Measurements from ENCODE around the gene PA2G4. TPM values are rescaled to one million over a fixed set of nuclear protein-coding genes. Genes with fewer than 3 reads are reported as not detected.

Gene PA2G4
- total and polyA plus RNA-seq, 2 of the 4 experiments (the other 2 are of a cell fraction): 158 to 198 TPM

- no peak for TF ChIP-seq ELK1 (IDR thresholded peaks at IDR 0.05; ENCODE audit: borderline replicate concordance, low read depth, low read length)
- no peak for TF ChIP-seq MAZ (IDR thresholded peaks at IDR 0.05; ENCODE audit: borderline replicate concordance, low read depth, low read length)
- no peak for TF ChIP-seq CEBPB (IDR thresholded peaks at IDR 0.05; ENCODE audit: low read depth, low read length)
- TF ChIP-seq RFX5 (IDR thresholded peaks at IDR 0.05; ENCODE audit: low read depth, low read length): no peak
- no peak for TF ChIP-seq BHLHE40 (IDR thresholded peaks at IDR 0.05; ENCODE audit: low read depth, low read length)
- TF ChIP-seq CHD1 (IDR thresholded peaks at IDR 0.05; ENCODE audit: low read depth, low read length): no peak
These were observed 58.3 kb downstream of the PA2G4 start (continued) for GRCh38 chr12:56162468-56163290.

Other genes with a start within 250 kb of the PA2G4 start
- 25.6 and 27.8 TPM in 2 replicates for gene PYM1, start 176.7 kb upstream of the PA2G4 start, total RNA-seq (2012; rRNA removed)
- gene PYM1, start 176.7 kb upstream of the PA2G4 start, polyA plus RNA-seq (2012; rRNA removed): 26.5 and 27.3 TPM in 2 replicates
- gene DGKA, start 173.4 kb upstream of the PA2G4 start, total RNA-seq (2012; rRNA removed): 61.4 and 71.9 TPM in 2 replicates
- gene DGKA, start 173.4 kb upstream of the PA2G4 start, polyA plus RNA-seq (2012; rRNA removed): 75.1 and 75.8 TPM in 2 replicates
- 1.4 and 1.7 TPM in 2 replicates for gene PMEL, start 138.5 kb upstream of the PA2G4 start, total RNA-seq (2012; rRNA removed)
- 5.8 and 5.9 TPM in 2 replicates for gene PMEL, start 138.5 kb upstream of the PA2G4 start, polyA plus RNA-seq (2012; rRNA removed)
- 40.0 and 42.5 TPM in 2 replicates for gene CDK2, start 137.7 kb upstream of the PA2G4 start, total RNA-seq (2012; rRNA removed)
- 61.7 and 101 TPM in 2 replicates for gene CDK2, start 137.7 kb upstream of the PA2G4 start, polyA plus RNA-seq (2012; rRNA removed)
- 54.4 and 56.5 TPM in 2 replicates for gene RAB5B, start 130.5 kb upstream of the PA2G4 start, total RNA-seq (2012; rRNA removed)
- gene RAB5B, start 130.5 kb upstream of the PA2G4 start, polyA plus RNA-seq (2012; rRNA removed): 85.6 and 99.2 TPM in 2 replicates
- 13.1 and 19.4 TPM in 2 replicates for gene SUOX, start 107.3 kb upstream of the PA2G4 start, total RNA-seq (2012; rRNA removed)
- gene SUOX, start 107.3 kb upstream of the PA2G4 start, polyA plus RNA-seq (2012; rRNA removed): 17.8 and 19.2 TPM in 2 replicates
- 1.4 and 1.8 TPM in 2 replicates for gene IKZF4, start 83.5 kb upstream of the PA2G4 start, total RNA-seq (2012; rRNA removed)
- 6.6 and 7.1 TPM in 2 replicates for gene IKZF4, start 83.5 kb upstream of the PA2G4 start, polyA plus RNA-seq (2012; rRNA removed)
- gene RPS26, start 62.6 kb upstream of the PA2G4 start, total RNA-seq (2012; rRNA removed): 307 and 977 TPM in 2 replicates
- gene RPS26, start 62.6 kb upstream of the PA2G4 start, polyA plus RNA-seq (2012; rRNA removed): 1,049 and 1,824 TPM in 2 replicates
- 2.2 and 2.5 TPM in 2 replicates for gene ERBB3, start 24.4 kb upstream of the PA2G4 start, total RNA-seq (2012; rRNA removed)
- gene ERBB3, start 24.4 kb upstream of the PA2G4 start, polyA plus RNA-seq (2012; rRNA removed): 1.4 and 1.5 TPM in 2 replicates
- gene RPL41, start 12.1 kb downstream of the PA2G4 start, total RNA-seq (2012; rRNA removed): 1,119 and 1,341 TPM in 2 replicates
- 8,623 and 9,394 TPM in 2 replicates for gene RPL41, start 12.1 kb downstream of the PA2G4 start, polyA plus RNA-seq (2012; rRNA removed)
- 3.3 and 3.6 TPM in 2 replicates for gene ZC3H10, start 13.7 kb downstream of the PA2G4 start, total RNA-seq (2012; rRNA removed)
- gene ZC3H10, start 13.7 kb downstream of the PA2G4 start, polyA plus RNA-seq (2012; rRNA removed): 1.1 and 1.5 TPM in 2 replicates
- gene ESYT1, start 23.7 kb downstream of the PA2G4 start, total RNA-seq (2012; rRNA removed): 137 and 150 TPM in 2 replicates
- gene ESYT1, start 23.7 kb downstream of the PA2G4 start, polyA plus RNA-seq (2012; rRNA removed): 153 and 157 TPM in 2 replicates
- gene MYL6B, start 48.0 kb downstream of the PA2G4 start, total RNA-seq (2012; rRNA removed): 78.3 and 90.0 TPM in 2 replicates
- gene MYL6B, start 48.0 kb downstream of the PA2G4 start, polyA plus RNA-seq (2012; rRNA removed): 112 and 117 TPM in 2 replicates
- 4,816 and 6,155 TPM in 2 replicates for gene MYL6, start 53.8 kb downstream of the PA2G4 start, total RNA-seq (2012; rRNA removed)
- 6,979 and 8,569 TPM in 2 replicates for gene MYL6, start 53.8 kb downstream of the PA2G4 start, polyA plus RNA-seq (2012; rRNA removed)
- 41.4 and 42.3 TPM in 2 replicates for gene SMARCC2, start 84.9 kb downstream of the PA2G4 start, total RNA-seq (2012; rRNA removed)
- 43.8 and 44.3 TPM in 2 replicates for gene SMARCC2, start 84.9 kb downstream of the PA2G4 start, polyA plus RNA-seq (2012; rRNA removed)
- gene RNF41, start 117.4 kb downstream of the PA2G4 start, total RNA-seq (2012; rRNA removed): 191 and 272 TPM in 2 replicates
- gene RNF41, start 117.4 kb downstream of the PA2G4 start, polyA plus RNA-seq (2012; rRNA removed): 112 and 125 TPM in 2 replicates
- 29.2 and 31.4 TPM in 2 replicates for gene NABP2, start 119.8 kb downstream of the PA2G4 start, total RNA-seq (2012; rRNA removed)
- 37.4 and 42.5 TPM in 2 replicates for gene NABP2, start 119.8 kb downstream of the PA2G4 start, polyA plus RNA-seq (2012; rRNA removed)
- not detected in 2 replicates for gene SLC39A5, start 125.5 kb downstream of the PA2G4 start, total RNA-seq (2012; rRNA removed)
- not detected in 2 replicates for gene SLC39A5, start 125.5 kb downstream of the PA2G4 start, polyA plus RNA-seq (2012; rRNA removed)
- 15.4 and 16.1 TPM in 2 replicates for gene ANKRD52, start 153.8 kb downstream of the PA2G4 start, total RNA-seq (2012; rRNA removed)
- 35.9 and 36.2 TPM in 2 replicates for gene ANKRD52, start 153.8 kb downstream of the PA2G4 start, polyA plus RNA-seq (2012; rRNA removed)
- gene COQ10A, start 162.4 kb downstream of the PA2G4 start, total RNA-seq (2012; rRNA removed): 4.7 TPM in 2 replicates
- gene COQ10A, start 162.4 kb downstream of the PA2G4 start, polyA plus RNA-seq (2012; rRNA removed): 10.2 and 10.8 TPM in 2 replicates
- 90.5 and 139 TPM in 2 replicates for gene CS, start 195.8 kb downstream of the PA2G4 start, total RNA-seq (2012; rRNA removed)
- gene CS, start 195.8 kb downstream of the PA2G4 start, polyA plus RNA-seq (2012; rRNA removed): 120 and 146 TPM in 2 replicates
- gene CNPY2, start 211.4 kb downstream of the PA2G4 start, total RNA-seq (2012; rRNA removed): 65.2 and 76.7 TPM in 2 replicates
- gene CNPY2, start 211.4 kb downstream of the PA2G4 start, polyA plus RNA-seq (2012; rRNA removed): 175 and 177 TPM in 2 replicates
- 7.5 and 9.7 TPM in 2 replicates for gene PAN2, start 229.4 kb downstream of the PA2G4 start, total RNA-seq (2012; rRNA removed)
- 16.6 and 20.2 TPM in 2 replicates for gene PAN2, start 229.4 kb downstream of the PA2G4 start, polyA plus RNA-seq (2012; rRNA removed)
- gene IL23A, start 234.3 kb downstream of the PA2G4 start, total RNA-seq (2012; rRNA removed): not detected in 2 replicates
- gene IL23A, start 234.3 kb downstream of the PA2G4 start, polyA plus RNA-seq (2012; rRNA removed): 0.17 and 0.55 TPM in 2 replicates